Measurements from ENCODE around the gene LIMK2.

GRCh38 chr22:31222736-31223135 is 10.6 kb downstream of the LIMK2 start:
- TF ChIP-seq EZH2 (IDR thresholded peaks at IDR 0.05; ENCODE audit: low read length) (no peak), CTCF (optimal IDR thresholded peaks at IDR 0.05 in 1 of 3, IDR thresholded peaks at IDR 0.05 in 1 of 3, conservative IDR thresholded peaks at IDR 0.05 in 1 of 3; ENCODE audit: extremely low read depth in 1 of 3, insufficient read depth in 2 of 3, low read length in 3 of 3) (no peak)
